Measurements from ENCODE around the gene PHF21A. TPM values are rescaled to one million over a fixed set of nuclear protein-coding genes. Genes with fewer than 3 reads are reported as not detected.
A peak's percentile ranks its signal among the peaks of the same experiment; 100 is the strongest.

PHF21A gene
- total and polyA plus RNA-seq, 2 donors = 15.2 to 25.9 TPM

- 97% methylated on average over 13 of the region's 13 CpGs for WGBS
- Histone ChIP-seq H3K27ac (ENCODE audit: low read depth in 1 of 2, low read length in 1 of 2) (peak overlapping the region in 1 of 2 donors; percentile 38), H3K9me3 (ENCODE audit: control insufficient read depth in 2 of 2, insufficient read depth in 1 of 2, low read length in 1 of 2) (no peaks in the 10 kb centered on the region), H3K4me1 (ENCODE audit: control insufficient read depth in 2 of 2, insufficient read depth in 2 of 2, low read length in 2 of 2) (peaks cover 8 to 20% of the 10 kb centered on the region in 2 donors), H3K4me3 (ENCODE audit: low read length in 2 of 2) (no peak overlapping the region), H3K36me3 (ENCODE audit: control insufficient read depth in 2 of 2, insufficient read depth in 2 of 2, low read length in 1 of 2) (peaks cover 13 to 19% of the 10 kb centered on the region in 2 donors), H3K27me3 (ENCODE audit: control insufficient read depth in 2 of 2, insufficient read depth in 1 of 2, low read length in 1 of 2) (peaks cover 10 to 26% of the 10 kb centered on the region in 2 donors)
- DNase-seq (ENCODE audit: low read depth in 6 of 9, low spot score in 9 of 9) = no peak
Observed at GRCh38 chr11:45928535-45929215, 192.6 kb downstream of the PHF21A start.

GRCh38 chr11:45927684-45928413 is 193.4 kb downstream of the PHF21A start:
- peaks cover 13 to 21% of the 10 kb centered on the region in 2 donors for H3K4me1 ChIP-seq (ENCODE audit: control insufficient read depth in 2 of 2, insufficient read depth in 2 of 2, low read length in 2 of 2)

GRCh38 chr11:45927332-45927683 is 193.9 kb downstream of the PHF21A start:
- peaks cover 21 to 40% of the 10 kb centered on the region in 2 donors for H3K27me3 ChIP-seq (ENCODE audit: control insufficient read depth in 2 of 2, insufficient read depth in 1 of 2, low read length in 1 of 2)
- H3K36me3 ChIP-seq (ENCODE audit: control insufficient read depth in 2 of 2, insufficient read depth in 2 of 2, low read length in 1 of 2) = peaks cover 7 to 12% of the 10 kb centered on the region in 2 donors
- H3K4me1 ChIP-seq (ENCODE audit: control insufficient read depth in 2 of 2, insufficient read depth in 2 of 2, low read length in 2 of 2) = peaks cover 18 to 21% of the 10 kb centered on the region in 2 donors
- 60% methylated on average over 15 of the region's 15 CpGs for WGBS
- H3K4me3 ChIP-seq (ENCODE audit: low read length in 2 of 2) = no peak overlapping the region
- H3K9me3 ChIP-seq (ENCODE audit: control insufficient read depth in 2 of 2, insufficient read depth in 1 of 2, low read length in 1 of 2) = no peaks in the 10 kb centered on the region
- DNase-seq (ENCODE audit: low read depth in 6 of 9, low spot score in 9 of 9) = no peak
- no peak overlapping the region for H3K27ac ChIP-seq (ENCODE audit: low read depth in 1 of 2, low read length in 1 of 2)

More at GRCh38 chr11:45927684-45928413, 193.4 kb downstream of the PHF21A start:
- Histone ChIP-seq H3K9me3 (ENCODE audit: control insufficient read depth in 2 of 2, insufficient read depth in 1 of 2, low read length in 1 of 2) (no peaks in the 10 kb centered on the region), H3K27ac (ENCODE audit: low read depth in 1 of 2, low read length in 1 of 2) (no peak overlapping the region), H3K36me3 (ENCODE audit: control insufficient read depth in 2 of 2, insufficient read depth in 2 of 2, low read length in 1 of 2) (peaks cover 7 to 13% of the 10 kb centered on the region in 2 donors), H3K27me3 (ENCODE audit: control insufficient read depth in 2 of 2, insufficient read depth in 1 of 2, low read length in 1 of 2) (peaks cover 17 to 34% of the 10 kb centered on the region in 2 donors), H3K4me3 (ENCODE audit: low read length in 2 of 2) (no peak overlapping the region)
- DNase-seq (ENCODE audit: low read depth in 6 of 9, low spot score in 9 of 9) = no peak
- 98% methylated on average over 27 of the region's 27 CpGs for WGBS

GRCh38 chr11:45926536-45927331 is 194.5 kb downstream of the PHF21A start:
- H3K9me3 ChIP-seq (ENCODE audit: control insufficient read depth in 2 of 2, insufficient read depth in 1 of 2, low read length in 1 of 2) = no peaks in the 10 kb centered on the region
- no peak overlapping the region for H3K4me3 ChIP-seq (ENCODE audit: low read length in 2 of 2)
- no peak overlapping the region for H3K27ac ChIP-seq (ENCODE audit: low read depth in 1 of 2, low read length in 1 of 2)
- WGBS = 96% methylated on average over 12 of the region's 12 CpGs
- H3K4me1 ChIP-seq (ENCODE audit: control insufficient read depth in 2 of 2, insufficient read depth in 2 of 2, low read length in 2 of 2) = peaks cover 17 to 19% of the 10 kb centered on the region in 2 donors
- peaks cover 3 to 6% of the 10 kb centered on the region in 2 donors for H3K36me3 ChIP-seq (ENCODE audit: control insufficient read depth in 2 of 2, insufficient read depth in 2 of 2, low read length in 1 of 2)
- DNase-seq (ENCODE audit: low read depth in 6 of 9, low spot score in 9 of 9) = no peak
- H3K27me3 ChIP-seq (ENCODE audit: control insufficient read depth in 2 of 2, insufficient read depth in 1 of 2, low read length in 1 of 2) = peaks cover 27 to 45% of the 10 kb centered on the region in 2 donors

GRCh38 chr11:45926001-45926401 is 195.3 kb downstream of the PHF21A start:
- H3K27ac ChIP-seq (ENCODE audit: low read depth in 1 of 2, low read length in 1 of 2) = no peak overlapping the region
- H3K27me3 ChIP-seq (ENCODE audit: control insufficient read depth in 2 of 2, insufficient read depth in 1 of 2, low read length in 1 of 2) = peaks cover 34 to 53% of the 10 kb centered on the region in 2 donors
- WGBS = 94% methylated on average over 12 of the region's 12 CpGs
- H3K4me1 ChIP-seq (ENCODE audit: control insufficient read depth in 2 of 2, insufficient read depth in 2 of 2, low read length in 2 of 2) = peaks cover 14 to 18% of the 10 kb centered on the region in 2 donors
- no peak for DNase-seq (ENCODE audit: low read depth in 6 of 9, low spot score in 9 of 9)
- H3K36me3 ChIP-seq (ENCODE audit: control insufficient read depth in 2 of 2, insufficient read depth in 2 of 2, low read length in 1 of 2) = peaks cover 1 to 2% of the 10 kb centered on the region in 2 donors
- H3K4me3 ChIP-seq (ENCODE audit: low read length in 2 of 2) = no peak overlapping the region
- H3K9me3 ChIP-seq (ENCODE audit: control insufficient read depth in 2 of 2, insufficient read depth in 1 of 2, low read length in 1 of 2) = peaks cover 0 to 7% of the 10 kb centered on the region in 2 donors

GRCh38 chr11:45925550-45925949 is 195.7 kb downstream of the PHF21A start:
- no peak overlapping the region for H3K4me3 ChIP-seq (ENCODE audit: low read length in 2 of 2)
- H3K27ac ChIP-seq (ENCODE audit: low read depth in 1 of 2, low read length in 1 of 2) = no peak overlapping the region
- H3K36me3 ChIP-seq (ENCODE audit: control insufficient read depth in 2 of 2, insufficient read depth in 2 of 2, low read length in 1 of 2) = no peaks in the 10 kb centered on the region
- 93% methylated on average over 3 of the region's 3 CpGs for WGBS
- H3K9me3 ChIP-seq (ENCODE audit: control insufficient read depth in 2 of 2, insufficient read depth in 1 of 2, low read length in 1 of 2) = peaks cover 0 to 7% of the 10 kb centered on the region in 2 donors
- DNase-seq (ENCODE audit: low read depth in 6 of 9, low spot score in 9 of 9) = no peak
- H3K27me3 ChIP-seq (ENCODE audit: control insufficient read depth in 2 of 2, insufficient read depth in 1 of 2, low read length in 1 of 2) = peaks cover 37 to 57% of the 10 kb centered on the region in 2 donors
- H3K4me1 ChIP-seq (ENCODE audit: control insufficient read depth in 2 of 2, insufficient read depth in 2 of 2, low read length in 2 of 2) = peaks cover 11 to 16% of the 10 kb centered on the region in 2 donors

GRCh38 chr11:45924927-45925326 is 196.3 kb downstream of the PHF21A start:
- H3K4me1 ChIP-seq (ENCODE audit: control insufficient read depth in 2 of 2, insufficient read depth in 2 of 2, low read length in 2 of 2) = peaks cover 9 to 10% of the 10 kb centered on the region in 2 donors
- H3K4me3 ChIP-seq (ENCODE audit: low read length in 2 of 2) = no peak overlapping the region
- H3K27ac ChIP-seq (ENCODE audit: low read depth in 1 of 2, low read length in 1 of 2) = no peak overlapping the region
- WGBS = 97% methylated on average over 6 of the region's 6 CpGs
- H3K9me3 ChIP-seq (ENCODE audit: control insufficient read depth in 2 of 2, insufficient read depth in 1 of 2, low read length in 1 of 2) = peaks cover 0 to 7% of the 10 kb centered on the region in 2 donors
- peaks cover 40 to 64% of the 10 kb centered on the region in 2 donors for H3K27me3 ChIP-seq (ENCODE audit: control insufficient read depth in 2 of 2, insufficient read depth in 1 of 2, low read length in 1 of 2)
- H3K36me3 ChIP-seq (ENCODE audit: control insufficient read depth in 2 of 2, insufficient read depth in 2 of 2, low read length in 1 of 2) = no peaks in the 10 kb centered on the region
- no peak for DNase-seq (ENCODE audit: low read depth in 6 of 9, low spot score in 9 of 9)

- 83% methylated on average over 22 of the region's 22 CpGs for WGBS
- Histone ChIP-seq H3K36me3 (ENCODE audit: control insufficient read depth in 2 of 2, insufficient read depth in 2 of 2, low read length in 1 of 2) (no peaks in the 10 kb centered on the region), H3K27ac (ENCODE audit: low read depth in 1 of 2, low read length in 1 of 2) (no peak overlapping the region), H3K4me3 (ENCODE audit: low read length in 2 of 2) (no peak overlapping the region), H3K9me3 (ENCODE audit: control insufficient read depth in 2 of 2, insufficient read depth in 1 of 2, low read length in 1 of 2) (peaks cover 0 to 7% of the 10 kb centered on the region in 2 donors), H3K4me1 (ENCODE audit: control insufficient read depth in 2 of 2, insufficient read depth in 2 of 2, low read length in 2 of 2) (peaks cover 7 to 9% of the 10 kb centered on the region in 2 donors), H3K27me3 (ENCODE audit: control insufficient read depth in 2 of 2, insufficient read depth in 1 of 2, low read length in 1 of 2) (peaks cover 40 to 69% of the 10 kb centered on the region in 2 donors)
- no peak for DNase-seq (ENCODE audit: low read depth in 6 of 9, low spot score in 9 of 9)
Observed at GRCh38 chr11:45924036-45924915, 197.0 kb downstream of the PHF21A start.
